ENCODE measurements around the gene ANO10.

- no peak for TF ChIP-seq POLR2A (IDR thresholded peaks at IDR 0.05)
- TF ChIP-seq CTCF (IDR thresholded peaks at IDR 0.05), result no peak
Measured at GRCh38 chr3:43583481-43583880, 38.3 kb downstream of the ANO10 start.

All from uterus (tissue), 2 donors.